Kasumi-1 (cell line): ENCODE measurements around the gene TNFRSF8.

Source experiments
- DNase-seq, 2 experiments: peaks; one replicate each; lab custom pipeline; 2025; lab: John Stamatoyannopoulos, UW

The TNFRSF8 gene

DNA sequence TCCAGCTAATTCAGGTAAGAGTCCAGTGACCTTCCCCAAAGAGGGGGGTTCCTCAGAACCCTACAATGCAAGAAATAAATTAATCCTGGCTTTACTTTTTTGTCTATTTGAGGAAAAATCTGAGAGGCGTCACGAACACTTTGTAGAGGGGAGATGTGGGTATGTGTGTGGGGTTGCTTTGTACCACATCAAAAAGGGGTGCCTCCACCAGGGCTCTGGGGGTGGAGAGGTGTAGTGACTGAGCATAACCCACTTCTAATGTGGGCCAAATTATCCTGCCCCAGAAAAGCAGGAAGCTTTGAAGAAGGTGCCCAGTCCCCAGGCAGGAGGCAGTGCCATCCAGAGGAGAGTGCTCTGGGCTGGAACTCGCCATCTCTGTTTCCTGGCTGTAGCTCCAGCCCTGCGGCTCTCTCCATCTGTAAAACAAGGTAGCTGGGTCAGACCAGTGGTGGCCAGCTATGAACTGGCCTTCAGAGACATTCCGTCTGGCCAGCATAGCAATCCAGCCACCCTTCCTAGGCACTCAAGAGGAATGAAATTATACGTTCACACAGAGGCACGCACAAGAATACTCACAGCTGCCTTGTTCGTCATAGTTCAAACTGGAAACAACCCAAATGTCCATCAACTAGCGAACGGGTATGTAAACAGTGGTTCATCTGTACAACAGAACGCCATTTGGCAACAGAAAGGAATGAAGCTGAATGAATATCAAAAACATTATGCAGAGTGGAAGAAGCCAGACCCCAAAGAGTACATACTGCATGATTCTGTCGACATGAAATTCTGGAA, 58.3 kb downstream of the TNFRSF8 start:
- DNase-seq = no peak

DNA sequence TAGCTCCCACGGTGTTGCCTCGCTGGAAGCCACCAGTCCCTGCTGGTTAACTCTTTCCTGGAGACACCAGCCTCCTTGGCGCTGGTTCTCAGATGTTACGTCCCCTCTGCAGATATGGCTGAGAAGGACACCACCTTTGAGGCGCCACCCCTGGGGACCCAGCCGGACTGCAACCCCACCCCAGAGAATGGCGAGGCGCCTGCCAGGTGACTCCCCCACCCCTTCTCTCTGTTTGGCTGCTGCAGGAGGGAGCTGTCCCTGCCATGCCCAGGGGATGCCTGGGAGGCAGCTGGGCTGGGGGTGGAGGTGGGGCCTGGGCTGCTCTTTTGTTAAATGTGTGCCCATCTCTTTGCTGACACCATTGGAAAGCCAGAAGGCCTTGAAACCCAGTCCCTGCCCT, 60.1 kb downstream of the TNFRSF8 start:
- no peak for DNase-seq

DNA sequence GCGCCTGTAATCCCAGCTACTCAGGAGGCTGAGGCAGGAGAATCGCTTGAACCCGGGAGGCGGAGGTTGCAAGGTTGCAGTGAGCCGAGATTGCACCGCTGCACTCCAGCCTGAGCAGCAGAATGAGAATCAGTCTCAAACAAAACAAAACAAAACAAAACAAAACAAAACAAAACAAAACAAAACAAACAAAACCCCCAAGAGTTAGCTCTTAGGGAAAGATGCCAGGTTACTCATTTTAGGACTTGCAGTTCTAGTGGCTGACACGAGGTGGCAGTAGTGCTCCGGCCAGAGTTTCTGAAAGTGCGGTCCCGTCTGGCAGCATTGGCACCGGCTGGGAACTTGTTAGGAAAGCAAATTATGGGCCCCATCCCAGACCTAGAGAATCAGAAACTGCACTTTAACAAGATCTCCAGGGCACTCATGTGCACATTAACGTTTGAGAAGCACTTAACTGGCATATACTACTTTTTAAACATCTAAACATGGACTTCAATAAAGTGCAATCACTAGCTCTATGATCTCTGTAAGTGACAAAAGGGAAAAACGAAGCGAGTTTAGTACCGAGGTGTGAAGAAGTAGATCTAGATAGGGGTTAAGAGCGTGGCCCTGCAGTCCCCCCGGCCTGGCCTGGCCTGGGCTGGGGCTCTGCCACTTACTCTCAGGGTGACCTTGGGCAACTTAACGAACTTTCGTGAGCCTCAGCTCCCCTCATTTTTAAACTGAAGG, 61.8 kb downstream of the TNFRSF8 start:
- DNase-seq = peak; percentile 76 to 84

DNA sequence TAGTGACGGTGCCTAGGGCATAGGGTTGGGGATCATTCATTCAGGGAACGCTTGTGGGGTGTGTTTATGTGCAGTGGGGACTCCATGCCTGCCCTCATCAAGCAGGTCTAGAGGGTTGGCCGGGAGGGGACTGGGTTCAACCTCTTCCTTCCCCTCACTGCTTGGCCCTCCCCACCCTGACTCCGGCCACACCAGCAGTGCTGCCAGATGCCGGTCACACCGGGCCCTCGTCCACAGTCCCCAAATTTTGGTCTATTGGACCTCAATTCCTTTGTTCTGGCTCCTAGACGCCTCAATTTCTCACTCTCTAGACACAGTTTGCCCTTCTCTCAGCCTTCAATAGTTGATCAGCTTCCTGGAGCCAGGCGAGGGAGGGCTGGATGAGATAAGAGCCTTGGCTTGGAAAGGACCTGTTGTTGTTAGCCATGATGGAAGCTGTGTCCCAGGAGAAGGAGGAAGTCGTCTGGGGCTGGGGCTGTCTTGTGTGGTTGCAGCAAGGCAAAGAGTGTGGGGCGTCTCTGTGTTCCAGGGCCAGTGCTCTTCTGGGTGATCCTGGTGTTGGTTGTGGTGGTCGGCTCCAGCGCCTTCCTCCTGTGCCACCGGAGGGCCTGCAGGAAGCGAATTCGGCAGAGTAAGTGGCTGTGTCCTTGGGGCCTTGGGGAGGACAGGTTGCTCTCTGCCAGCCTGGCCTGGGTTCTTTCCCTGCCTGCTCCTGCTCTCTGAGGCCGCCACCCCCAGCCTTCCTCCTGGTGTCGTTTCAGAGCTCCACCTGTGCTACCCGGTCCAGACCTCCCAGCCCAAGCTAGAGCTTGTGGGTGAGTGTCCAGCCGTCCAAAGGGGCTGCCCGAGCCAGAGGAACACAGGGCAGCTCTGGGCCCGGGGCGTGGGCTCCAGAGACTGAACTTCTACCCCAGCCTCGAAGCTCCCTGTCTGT, 62.6 kb downstream of the TNFRSF8 start:
- DNase-seq = peak; percentile 26 to 49

DNA sequence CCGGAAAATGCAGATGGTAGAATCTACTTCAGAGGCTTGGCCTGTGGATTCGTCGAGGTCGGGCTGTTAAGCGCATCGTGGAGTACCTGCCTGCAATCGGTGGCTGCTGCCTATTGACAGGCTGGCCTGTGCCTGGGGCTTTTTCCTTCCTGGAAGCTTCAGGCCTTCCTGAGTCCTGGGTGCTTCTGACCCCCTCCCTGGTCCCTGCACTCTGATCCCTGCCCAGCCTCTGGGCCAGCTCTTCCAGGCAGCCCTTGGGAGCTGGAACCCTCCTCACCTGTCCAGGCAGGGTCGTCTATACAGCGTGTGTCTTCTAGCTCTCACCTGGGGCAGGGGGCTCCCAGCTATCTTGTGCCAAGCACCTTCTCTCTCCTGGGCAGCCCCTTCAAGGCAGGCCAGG, 63.7 kb downstream of the TNFRSF8 start:
- no peak for DNase-seq

DNA sequence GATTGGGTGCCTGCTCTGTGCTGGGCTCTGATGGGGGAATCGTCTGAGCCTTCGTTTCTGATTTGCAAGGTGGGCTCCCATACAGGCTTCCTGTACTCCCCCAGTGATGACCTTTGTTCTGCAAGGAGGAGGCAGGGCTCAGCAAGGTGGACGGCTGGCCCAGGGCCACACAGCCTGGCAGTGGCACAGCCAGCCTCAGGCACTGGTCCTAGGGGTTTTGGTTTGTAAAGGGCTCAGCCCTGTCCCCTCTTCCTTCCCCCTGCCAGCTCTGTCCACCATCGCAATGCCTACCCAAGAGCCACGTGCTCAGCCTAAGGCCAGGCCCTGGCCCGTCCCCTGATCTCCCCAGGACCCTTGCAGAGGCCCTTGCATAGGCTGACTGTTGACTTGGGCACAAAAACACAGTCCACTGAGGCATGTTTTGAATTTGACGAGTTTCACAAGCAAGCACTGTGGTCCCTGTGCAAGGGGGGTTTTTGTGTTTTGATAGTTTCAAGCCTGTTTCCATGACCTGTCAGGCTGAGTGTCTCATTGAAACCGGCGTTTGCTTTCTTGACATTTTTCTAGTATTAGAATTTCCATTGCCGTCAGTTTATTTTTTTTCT, 64.2 kb downstream of the TNFRSF8 start:
- DNase-seq = no peak

DNA sequence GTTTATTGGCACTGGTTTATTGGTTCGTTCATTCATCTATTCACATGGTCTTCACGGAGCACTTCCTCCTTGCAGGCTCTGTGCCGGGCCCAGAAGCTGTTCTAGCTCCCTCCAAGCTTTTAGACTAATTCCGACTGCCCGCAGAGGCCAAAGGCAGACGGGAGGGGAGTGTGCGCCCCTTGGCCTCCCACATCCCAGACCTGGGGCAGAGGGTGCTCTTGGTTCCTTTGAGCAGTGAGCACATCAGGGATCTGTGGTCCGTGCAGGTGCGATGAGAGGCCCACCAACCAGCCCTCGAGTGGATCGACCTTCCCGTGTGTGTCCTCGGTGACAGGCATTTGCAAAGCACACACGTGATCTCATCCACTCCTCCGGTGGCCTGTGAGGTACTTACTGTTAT, 65.0 kb downstream of the TNFRSF8 start:
- no peak for DNase-seq

DNA sequence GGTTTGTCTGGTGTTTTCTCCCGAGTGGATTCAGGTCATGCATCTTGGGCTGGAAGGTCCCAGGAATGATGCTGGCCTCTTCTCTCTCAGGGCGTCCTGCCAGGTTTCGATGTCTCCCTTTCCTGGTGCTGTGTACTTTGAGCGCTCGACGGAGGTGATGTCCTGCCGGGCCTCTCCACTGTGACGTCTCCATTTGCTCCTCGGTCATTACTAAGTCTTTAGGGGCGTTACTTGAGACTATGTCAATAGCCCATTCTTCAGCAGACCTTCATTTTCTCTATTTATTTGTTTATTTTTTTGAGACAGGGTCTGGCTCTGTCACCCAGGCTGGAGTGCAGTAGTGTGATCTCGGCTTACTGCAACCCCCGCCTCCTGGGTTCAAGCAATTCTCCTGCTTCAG, 66.5 kb downstream of the TNFRSF8 start:
- no peak for DNase-seq

DNA sequence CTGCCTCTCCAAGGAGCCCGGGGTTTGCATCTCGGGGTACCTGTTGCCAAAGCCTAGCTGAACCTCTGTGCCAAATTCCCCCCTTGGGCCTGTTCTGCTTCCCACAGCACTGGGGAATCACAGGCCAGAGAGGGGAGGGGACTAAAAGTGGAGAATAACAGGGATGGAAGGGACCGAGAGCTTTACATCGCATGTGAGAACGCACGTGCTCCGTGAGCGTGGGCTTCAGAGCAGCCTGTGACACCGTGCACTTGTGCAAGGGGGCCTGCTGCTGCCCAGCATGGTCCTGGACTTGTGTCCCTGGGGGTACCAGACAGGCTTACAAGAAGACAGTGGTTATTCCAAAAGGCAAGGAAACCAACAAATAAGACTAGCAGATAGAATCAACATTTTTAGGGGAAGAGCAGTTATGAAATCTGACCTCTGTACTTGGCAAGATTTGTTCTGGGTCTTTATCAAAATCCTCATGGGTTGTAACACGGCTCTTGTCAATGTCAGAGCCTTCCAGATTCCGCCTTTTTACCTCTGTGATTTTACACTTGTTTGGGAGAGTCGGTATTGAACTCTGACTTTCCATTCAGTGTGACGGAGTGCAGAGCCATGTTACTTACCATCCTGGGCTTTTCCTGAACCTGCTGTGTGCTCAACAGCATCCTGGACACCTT, 67.5 kb downstream of the TNFRSF8 start:
- DNase-seq = no peak

DNA sequence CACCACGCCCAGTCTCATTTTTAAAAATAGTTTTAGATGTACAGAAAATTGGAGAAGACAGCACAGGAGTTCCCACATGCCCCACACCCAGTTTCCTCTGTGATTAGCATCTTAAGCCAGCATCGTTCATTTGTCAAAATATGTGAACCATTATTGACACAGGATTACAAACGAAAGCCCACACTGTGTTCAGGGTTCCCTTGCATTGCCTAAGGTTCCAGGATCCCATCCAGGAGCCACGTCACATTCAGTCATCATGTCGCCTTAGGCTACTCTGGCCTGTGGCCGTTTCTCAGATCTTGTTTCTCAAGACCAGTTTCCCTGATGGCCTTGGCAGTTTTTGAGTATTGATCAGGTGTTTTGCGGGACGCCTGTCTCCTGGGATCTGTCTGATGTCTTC, 69.0 kb downstream of the TNFRSF8 start:
- no peak for DNase-seq

DNA sequence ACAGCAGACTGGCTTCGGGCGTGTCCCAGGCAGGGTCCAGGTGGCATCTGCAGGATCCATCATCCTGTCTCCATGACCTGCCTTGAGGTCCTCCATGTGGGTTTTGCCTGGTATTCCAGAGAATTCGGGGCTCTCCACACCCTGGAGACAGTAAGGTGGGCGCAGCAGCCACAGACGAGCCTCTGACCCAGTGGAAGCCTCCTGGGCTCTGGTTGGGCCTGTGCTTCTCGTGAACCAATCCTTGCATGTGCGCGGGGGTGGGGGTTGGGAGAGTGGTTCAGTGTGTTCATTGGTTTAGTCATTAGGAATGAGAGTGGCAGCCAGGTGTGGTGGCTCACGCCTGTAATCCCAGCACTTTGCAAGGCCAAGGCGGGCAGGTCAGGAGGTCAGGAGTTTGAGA, 71.6 kb downstream of the TNFRSF8 start:
- no peak for DNase-seq

DNA sequence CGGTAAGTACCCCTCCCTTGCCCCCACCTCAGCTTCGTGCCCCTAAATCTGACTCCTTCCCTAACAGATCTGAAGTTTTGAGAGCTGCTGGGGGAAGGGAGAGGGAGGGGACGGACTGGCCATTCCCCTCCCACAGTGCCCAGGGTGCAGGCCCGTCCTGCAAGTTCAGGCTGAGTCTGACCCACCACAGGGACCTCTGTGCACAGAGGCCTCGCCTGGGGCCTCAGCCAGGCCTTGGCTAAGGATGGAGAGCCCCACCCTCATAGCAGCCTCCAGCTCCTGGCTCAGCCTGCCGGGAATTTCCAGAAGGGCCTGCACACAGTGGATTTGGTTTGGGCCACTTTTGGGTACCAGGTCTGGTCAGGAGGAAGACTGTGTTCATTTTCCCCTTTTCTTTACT, 72.5 kb downstream of the TNFRSF8 start:
- DNase-seq = no peak

DNA sequence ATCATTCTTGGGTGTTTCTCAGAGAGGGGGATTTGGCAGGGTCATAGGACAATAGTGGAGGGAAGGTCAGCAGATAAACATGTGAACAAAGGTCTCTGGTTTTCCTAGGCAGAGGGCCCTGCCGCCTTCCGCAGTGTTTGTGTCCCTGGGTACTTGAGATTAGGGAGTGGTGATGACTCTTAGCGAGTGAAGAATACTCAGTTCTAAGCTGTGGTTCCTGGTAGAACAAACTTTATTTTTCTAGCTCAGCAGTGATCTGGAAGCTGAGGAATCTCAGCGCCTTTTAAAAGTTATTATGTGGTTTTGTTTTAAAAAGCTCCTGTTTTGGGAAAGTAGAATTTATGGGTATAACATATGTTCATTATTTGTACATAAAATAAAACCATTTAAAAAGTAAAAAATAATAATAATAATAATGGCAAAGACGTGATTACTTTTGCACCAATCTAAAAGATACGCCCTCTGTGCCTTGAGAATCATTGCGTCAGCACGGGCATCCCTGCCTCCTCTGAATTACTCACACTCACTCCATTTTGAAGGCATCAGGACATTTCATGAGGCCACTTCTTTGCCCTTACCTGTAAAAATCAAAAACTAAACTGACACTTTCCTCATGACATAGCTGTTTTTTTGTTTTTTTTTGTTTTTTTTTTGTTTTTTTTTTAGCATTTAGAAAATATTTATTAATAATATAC, 74.0 kb downstream of the TNFRSF8 start:
- DNase-seq = no peak

DNA sequence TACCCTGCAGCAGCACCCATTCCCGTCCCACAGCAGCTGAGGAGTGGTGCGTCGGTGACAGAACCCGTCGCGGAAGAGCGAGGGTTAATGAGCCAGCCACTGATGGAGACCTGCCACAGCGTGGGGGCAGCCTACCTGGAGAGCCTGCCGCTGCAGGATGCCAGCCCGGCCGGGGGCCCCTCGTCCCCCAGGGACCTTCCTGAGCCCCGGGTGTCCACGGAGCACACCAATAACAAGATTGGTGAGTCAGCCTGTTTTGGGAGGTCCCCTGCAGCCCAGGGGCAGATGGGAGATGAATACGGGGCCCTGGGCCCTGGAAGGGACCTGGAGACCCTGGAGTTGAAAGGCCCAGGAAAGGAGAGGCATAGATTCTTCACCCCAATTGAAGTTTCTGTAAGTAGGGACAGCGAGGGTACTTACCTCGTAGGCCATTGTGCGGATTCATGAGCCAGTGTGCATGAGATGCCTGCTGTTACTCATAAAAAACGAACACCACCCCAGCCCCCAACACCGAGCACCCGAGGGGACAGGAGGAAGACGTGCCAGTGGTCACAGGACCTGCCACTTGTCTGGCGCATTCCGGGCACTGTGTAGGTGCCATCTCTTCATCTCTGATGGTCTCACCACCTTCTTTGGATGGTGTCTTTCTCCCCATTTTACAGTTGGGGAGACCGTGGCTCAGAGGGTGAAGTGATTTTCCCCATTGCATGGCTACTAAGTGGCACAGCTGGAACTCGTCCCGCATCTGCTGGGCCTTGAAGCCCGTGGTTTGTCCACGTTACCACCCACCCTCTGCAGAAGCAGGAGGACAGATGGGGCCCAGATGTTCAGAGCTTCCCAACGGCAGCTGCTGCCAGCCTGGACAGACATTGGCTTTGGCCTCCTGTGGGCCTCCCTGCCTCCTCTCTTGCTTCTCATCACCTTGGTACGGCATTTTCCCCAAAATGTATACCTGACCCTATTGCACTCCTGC, 75.4 kb downstream of the TNFRSF8 start:
- DNase-seq = no peak

DNA sequence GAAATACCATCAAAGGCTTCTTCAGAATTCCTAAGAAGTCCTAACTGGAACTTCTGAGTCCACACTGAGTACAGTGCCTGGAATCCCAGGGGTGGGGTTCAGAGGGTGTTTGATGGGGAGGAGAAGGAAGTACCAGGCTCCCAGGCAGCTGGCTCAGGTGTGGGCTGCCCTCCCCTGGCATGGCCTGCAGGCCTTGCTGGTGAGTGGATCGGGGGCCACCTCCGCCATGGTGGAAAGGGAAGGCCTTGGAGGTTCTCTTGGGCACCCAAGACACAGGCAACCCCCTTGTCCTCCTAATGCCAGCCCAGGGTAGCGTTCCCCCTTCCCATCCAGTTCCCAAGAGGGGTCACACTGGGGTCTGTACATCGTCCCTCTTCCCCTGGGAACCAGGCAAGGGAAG, 76.9 kb downstream of the TNFRSF8 start:
- no peak for DNase-seq

DNA sequence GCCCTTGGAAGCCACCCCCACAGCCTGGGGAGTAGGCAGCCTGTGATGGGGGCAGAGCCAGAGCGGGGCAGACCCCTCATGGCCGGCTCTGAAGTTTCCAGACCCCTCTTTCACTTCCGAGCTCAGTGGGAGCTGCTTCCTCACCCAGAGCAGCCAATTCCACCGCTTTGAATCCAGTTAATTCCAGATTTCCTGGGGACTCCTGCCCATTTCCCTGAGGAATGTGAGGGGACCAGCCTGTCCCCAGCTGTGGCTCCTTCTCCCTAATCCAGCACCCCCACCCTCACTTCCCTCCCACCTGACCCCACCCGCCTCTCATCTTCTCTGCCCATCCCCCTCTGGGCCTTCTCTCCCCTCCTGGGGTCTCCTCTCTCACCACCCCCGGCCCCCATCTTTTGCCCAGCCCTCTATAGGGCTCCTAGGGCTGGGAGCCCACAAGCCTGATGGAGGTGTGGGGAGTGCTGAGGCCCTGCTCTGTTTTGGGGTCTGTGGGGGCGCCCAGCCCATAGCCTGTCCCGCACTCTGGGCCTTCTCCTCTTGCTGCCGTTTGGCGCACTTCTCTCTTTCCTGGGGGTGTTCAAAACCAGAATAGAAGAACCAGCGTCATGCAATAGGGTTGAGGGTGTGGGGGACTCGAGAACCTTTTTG, 77.5 kb downstream of the TNFRSF8 start:
- no peak for DNase-seq

DNA sequence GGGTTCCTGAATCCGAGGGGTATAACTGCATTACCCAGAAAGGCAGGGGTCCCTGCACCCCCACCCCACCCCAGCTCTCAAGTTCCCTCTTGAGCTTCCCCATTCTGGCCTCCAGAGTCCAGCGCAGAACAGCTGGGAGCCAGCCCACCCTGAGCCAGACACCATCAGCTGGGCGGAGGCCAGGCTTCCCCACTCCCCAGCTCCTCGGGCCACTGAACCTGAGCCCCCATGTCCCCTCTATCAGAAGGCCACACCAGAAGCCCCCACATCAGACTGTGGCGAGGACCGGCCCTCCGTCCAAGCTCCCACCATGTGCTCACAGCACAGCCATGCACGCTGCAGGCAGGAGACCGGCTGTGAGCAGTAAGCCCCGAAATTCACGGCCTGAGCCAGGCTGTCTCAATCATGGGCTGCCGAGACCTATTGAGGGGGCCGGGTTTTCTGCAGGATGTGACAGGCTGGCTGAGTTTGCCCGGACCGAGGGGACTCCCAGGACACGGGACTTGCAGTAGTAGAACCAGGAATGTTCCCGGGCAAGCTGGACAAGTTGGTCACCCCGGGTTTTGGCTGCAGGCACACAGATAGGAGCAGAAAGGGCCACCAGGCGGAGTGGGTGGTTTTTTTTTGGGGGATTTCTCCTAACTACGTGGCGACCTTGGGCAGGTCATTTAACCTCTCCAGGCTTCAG, 78.2 kb downstream of the TNFRSF8 start:
- DNase-seq = no peak

DNA sequence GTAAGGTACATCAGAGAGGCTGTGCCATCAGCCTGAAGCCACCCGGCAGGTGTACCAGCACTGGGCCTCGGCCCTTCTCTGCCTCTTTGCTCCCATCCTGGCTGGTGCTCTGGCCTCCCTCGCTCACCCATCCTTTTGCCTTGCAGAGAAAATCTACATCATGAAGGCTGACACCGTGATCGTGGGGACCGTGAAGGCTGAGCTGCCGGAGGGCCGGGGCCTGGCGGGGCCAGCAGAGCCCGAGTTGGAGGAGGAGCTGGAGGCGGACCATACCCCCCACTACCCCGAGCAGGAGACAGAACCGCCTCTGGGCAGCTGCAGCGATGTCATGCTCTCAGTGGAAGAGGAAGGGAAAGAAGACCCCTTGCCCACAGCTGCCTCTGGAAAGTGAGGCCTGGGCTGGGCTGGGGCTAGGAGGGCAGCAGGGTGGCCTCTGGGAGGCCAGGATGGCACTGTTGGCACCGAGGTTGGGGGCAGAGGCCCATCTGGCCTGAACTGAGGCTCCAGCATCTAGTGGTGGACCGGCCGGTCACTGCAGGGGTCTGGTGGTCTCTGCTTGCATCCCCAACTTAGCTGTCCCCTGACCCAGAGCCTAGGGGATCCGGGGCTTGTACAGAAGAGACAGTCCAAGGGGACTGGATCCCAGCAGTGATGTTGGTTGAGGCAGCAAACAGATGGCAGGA, 79.2 kb downstream of the TNFRSF8 start:
- no peak for DNase-seq
